Calu3 (cell line): ENCODE data around the gene MAGI3. TPM values are rescaled to one million over a fixed set of nuclear protein-coding genes. Genes with fewer than 3 reads are reported as not detected.

Experiments
- BruUV-seq: library from RNA; stranded (reverse); fragments of 400-500 nt; replicated peaks from 2 replicates; lab custom pipeline; 2021; lab: Mats Ljungman, UMichigan
- CTCF ChIA-PET: fragments of 300-600 bp; sonication (Branson Sonifier 250); formaldehyde crosslinking; loops from one replicate; lab custom pipeline; 2022; ENCODE audit warnings: antibody characterized with exemption; lab: Charles Lee
- DNase-seq: peaks from one replicate; pipeline ENCODE4 v3.0.0; 2022
- H3K27ac Mint-ChIP-seq: one replicate; pipeline ENCODE4 v1.8.0; 2022; ENCODE audit warnings: mixed read lengths; ENCODE audit not compliant: unreplicated experiment
- H3K27me3 Mint-ChIP-seq: one replicate; pipeline ENCODE4 v1.8.0; 2022; ENCODE audit warnings: mixed read lengths; ENCODE audit not compliant: unreplicated experiment
- H3K36me3 Mint-ChIP-seq: one replicate; pipeline ENCODE4 v1.8.0; 2022; ENCODE audit warnings: mild to moderate bottlenecking, moderate library complexity, mixed read lengths; ENCODE audit not compliant: insufficient read depth, unreplicated experiment
- H3K4me1 Mint-ChIP-seq: one replicate; pipeline ENCODE4 v1.8.0; 2022; ENCODE audit warnings: mild to moderate bottlenecking, low read depth, mixed read lengths; ENCODE audit not compliant: unreplicated experiment
- H3K4me3 Mint-ChIP-seq: one replicate; pipeline ENCODE4 v1.8.0; 2022; ENCODE audit warnings: mild to moderate bottlenecking, low read depth, moderate library complexity, mixed read lengths; ENCODE audit not compliant: unreplicated experiment
- H3K9me3 Mint-ChIP-seq: one replicate; pipeline ENCODE4 v1.8.0; 2022; ENCODE audit warnings: low read depth, mixed read lengths; ENCODE audit not compliant: unreplicated experiment
- CTCF ChIP-seq: fragments of 200-600 bp; IDR thresholded peaks from one replicate; pipeline ENCODE4 v1.8.0; 2022; ENCODE audit warnings: antibody characterized with exemption; ENCODE audit not compliant: unreplicated experiment
- intact Hi-C: fragments of 100-400 bp; cut with micrococcal nuclease; formaldehyde crosslinking; loops from one replicate; pipeline ENCODE4 v1.10.0; 2022; ENCODE audit not compliant: unreplicated experiment
- total RNA-seq: library from RNA; stranded (reverse); gene quantifications from 2 replicates; pipeline ENCODE4 v1.2.3, GENCODE V29; 2022

The MAGI3 gene
- total RNA-seq, 1 experiment from 2014 or later: 14.2 TPM

GRCh38 chr1:113369699-113370098, 20.6 kb upstream of the MAGI3 start:
- no peak for DNase-seq
- intact Hi-C loops: no loop called here
- no peak overlapping the region for H3K4me3 Mint-ChIP-seq
- BruUV-seq: no TSS peak
- no peaks in the 10 kb centered on the region for H3K36me3 Mint-ChIP-seq
- CTCF ChIA-PET: no interaction called here
- H3K27ac Mint-ChIP-seq: no peak overlapping the region
- H3K27me3 Mint-ChIP-seq: no peaks in the 10 kb centered on the region
- no peak for TF ChIP-seq CTCF
- H3K4me1 Mint-ChIP-seq: no peaks in the 10 kb centered on the region
- H3K9me3 Mint-ChIP-seq: no peaks in the 10 kb centered on the region

- no TSS peak for BruUV-seq
- CTCF ChIA-PET: no interaction called here
- TF ChIP-seq CTCF: no peak
- H3K9me3 Mint-ChIP-seq: no peaks in the 10 kb centered on the region
- no peak overlapping the region for H3K27ac Mint-ChIP-seq
- no peak overlapping the region for H3K4me3 Mint-ChIP-seq
- intact Hi-C loops: no loop called here
- DNase-seq: no peak
- no peaks in the 10 kb centered on the region for H3K27me3 Mint-ChIP-seq
- H3K4me1 Mint-ChIP-seq: no peaks in the 10 kb centered on the region
- H3K36me3 Mint-ChIP-seq: no peaks in the 10 kb centered on the region
Measured at GRCh38 chr1:113370868-113371267, 19.4 kb upstream of the MAGI3 start.

GRCh38 chr1:113372546-113372945, 17.8 kb upstream of the MAGI3 start:
- Mint-ChIP-seq H3K36me3 (no peaks in the 10 kb centered on the region), H3K9me3 (no peaks in the 10 kb centered on the region), H3K4me1 (no peaks in the 10 kb centered on the region), H3K27ac (no peak overlapping the region), H3K4me3 (no peak overlapping the region), H3K27me3 (no peaks in the 10 kb centered on the region)
- no peak for TF ChIP-seq CTCF
- BruUV-seq: no TSS peak
- DNase-seq: no peak
- CTCF ChIA-PET: no interaction called here
- intact Hi-C loops: no loop called here

- H3K4me3 Mint-ChIP-seq: no peak overlapping the region
Measured at GRCh38 chr1:113373644-113374043, 16.7 kb upstream of the MAGI3 start.

More at GRCh38 chr1:113373644-113374043, 16.7 kb upstream of the MAGI3 start:
- CTCF ChIA-PET: no interaction called here
- intact Hi-C loops: no loop called here
- TF ChIP-seq CTCF: no peak
- no TSS peak for BruUV-seq
- H3K27ac Mint-ChIP-seq: no peak overlapping the region
- H3K36me3 Mint-ChIP-seq: no peaks in the 10 kb centered on the region
- no peak for DNase-seq
- no peaks in the 10 kb centered on the region for H3K9me3 Mint-ChIP-seq
- H3K4me1 Mint-ChIP-seq: no peaks in the 10 kb centered on the region
- H3K27me3 Mint-ChIP-seq: no peaks in the 10 kb centered on the region
